Ovary (tissue), 3 donors: ENCODE data around the gene FREM3.

Experiments
- EP300 ChIP-seq: sonication (generic); formaldehyde crosslinking; IDR thresholded peaks from one replicate; pipeline ENCODE4 v1.6.1; 2017; ENCODE audit warnings: antibody characterized with exemption
- TF ChIP-seq, protein P1 (sequence below), 3 donors: fragments of 450-650 bp in 2 of 3; fragments of 200-600 bp in 1 of 3; IDR thresholded peaks; one replicate each; pipeline versions ENCODE4 v1.5.1 to v1.8.0; 2016 to 2022; ENCODE audit warnings: antibody characterized with exemption in 3 of 3, mild to moderate bottlenecking in 1 of 3
- donor health status: DM: no; HTN: no; CAD: no.

DNA sequence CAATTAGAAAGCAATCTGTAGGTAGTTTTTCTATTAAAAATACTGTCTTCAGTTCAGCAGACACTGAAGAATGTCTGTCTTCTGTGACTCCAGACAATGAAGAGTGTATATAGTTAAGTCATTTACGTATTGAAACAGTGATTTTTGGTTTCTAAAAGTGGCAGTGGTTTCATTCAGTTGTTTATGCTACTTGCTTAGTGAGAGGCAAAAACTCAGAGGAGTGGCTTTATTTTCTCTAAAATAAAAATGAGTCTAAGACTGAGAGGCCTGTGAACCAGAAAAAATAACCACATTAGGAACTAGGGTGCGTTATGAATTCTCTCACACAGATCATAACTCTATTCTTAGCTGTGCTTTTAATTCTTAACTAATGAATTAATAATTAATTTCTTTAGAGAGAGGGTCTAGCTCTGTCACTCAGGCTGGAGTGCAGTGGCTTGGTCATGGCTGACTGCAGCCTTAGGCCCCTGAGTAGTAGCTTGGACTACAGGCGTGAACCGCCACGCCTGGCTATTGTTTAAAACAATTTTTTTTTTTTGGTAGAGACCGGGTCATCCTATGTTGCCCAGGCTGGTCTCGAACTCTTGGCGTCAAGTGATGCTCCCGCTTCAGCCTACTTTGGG is 31.4 kb downstream of the FREM3 start:
- TF ChIP-seq, protein P1, sequence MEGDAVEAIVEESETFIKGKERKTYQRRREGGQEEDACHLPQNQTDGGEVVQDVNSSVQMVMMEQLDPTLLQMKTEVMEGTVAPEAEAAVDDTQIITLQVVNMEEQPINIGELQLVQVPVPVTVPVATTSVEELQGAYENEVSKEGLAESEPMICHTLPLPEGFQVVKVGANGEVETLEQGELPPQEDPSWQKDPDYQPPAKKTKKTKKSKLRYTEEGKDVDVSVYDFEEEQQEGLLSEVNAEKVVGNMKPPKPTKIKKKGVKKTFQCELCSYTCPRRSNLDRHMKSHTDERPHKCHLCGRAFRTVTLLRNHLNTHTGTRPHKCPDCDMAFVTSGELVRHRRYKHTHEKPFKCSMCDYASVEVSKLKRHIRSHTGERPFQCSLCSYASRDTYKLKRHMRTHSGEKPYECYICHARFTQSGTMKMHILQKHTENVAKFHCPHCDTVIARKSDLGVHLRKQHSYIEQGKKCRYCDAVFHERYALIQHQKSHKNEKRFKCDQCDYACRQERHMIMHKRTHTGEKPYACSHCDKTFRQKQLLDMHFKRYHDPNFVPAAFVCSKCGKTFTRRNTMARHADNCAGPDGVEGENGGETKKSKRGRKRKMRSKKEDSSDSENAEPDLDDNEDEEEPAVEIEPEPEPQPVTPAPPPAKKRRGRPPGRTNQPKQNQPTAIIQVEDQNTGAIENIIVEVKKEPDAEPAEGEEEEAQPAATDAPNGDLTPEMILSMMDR (IDR thresholded peaks at IDR 0.05), result no peak
- TF ChIP-seq EP300, result no peak
